HepG2 (cell line): Measurements from ENCODE around the gene PPOX. TPM values are rescaled to one million over a fixed set of nuclear protein-coding genes. Genes with fewer than 3 reads are reported as not detected.
A peak's percentile ranks its signal among the peaks of the same experiment; 100 is the strongest.

ENCODE experiments used
- AKNA ChIP-seq: sonication (generic); formaldehyde crosslinking; IDR thresholded peaks from 2 replicates; pipeline ENCODE4 v1.4.0; 2020; ENCODE audit warnings: missing genetic modification reagents, borderline replicate concordance
- BCLAF1 ChIP-seq: fragments of 450-650 bp; IDR thresholded peaks from 2 replicates; pipeline ENCODE4 v1.6.1; 2017; ENCODE audit warnings: mild to moderate bottlenecking
- FOXK2 ChIP-seq: fragments of 450-650 bp; IDR thresholded peaks from 2 replicates; pipeline ENCODE4 v1.6.1; 2016
- FOXP1 ChIP-seq, 2 experiments: fragments of 450-650 bp in 1 of 2; IDR thresholded peaks; 2 replicates each; pipeline ENCODE4 v1.6.1; 2017 to 2018; ENCODE audit warnings: antibody characterized with exemption in 1 of 2
- GFI1 ChIP-seq: sonication (generic); formaldehyde crosslinking; IDR thresholded peaks from 2 replicates; pipeline ENCODE4 v1.5.0; 2020; ENCODE audit warnings: missing genetic modification reagents, mild to moderate bottlenecking, borderline replicate concordance
- HIVEP1 ChIP-seq: sonication (generic); formaldehyde crosslinking; IDR thresholded peaks from 2 replicates; pipeline ENCODE4 v1.4.0; 2020; ENCODE audit warnings: mild to moderate bottlenecking, missing genetic modification reagents
- HOXD1 ChIP-seq: sonication (generic); formaldehyde crosslinking; IDR thresholded peaks from 2 replicates; pipeline ENCODE4 v1.5.0; 2020; ENCODE audit warnings: missing genetic modification reagents
- KDM4B ChIP-seq: sonication (generic); formaldehyde crosslinking; IDR thresholded peaks from 2 replicates; pipeline ENCODE4 v1.4.0; 2020; ENCODE audit warnings: missing genetic modification reagents
- NFKB2 ChIP-seq: sonication (generic); formaldehyde crosslinking; IDR thresholded peaks from 2 replicates; pipeline ENCODE4 v1.4.0; 2020; ENCODE audit warnings: missing genetic modification reagents, borderline replicate concordance
- RBFOX2 ChIP-seq: fragments of 200-400 bp; formaldehyde crosslinking; IDR thresholded peaks from 2 replicates; pipeline ENCODE4 v1.6.1; 2017; ENCODE audit warnings: low read depth, mild to moderate bottlenecking, low read length
- ZBTB7B ChIP-seq: sonication (generic); formaldehyde crosslinking; IDR thresholded peaks from 2 replicates; pipeline ENCODE4 v1.4.0; 2020; ENCODE audit warnings: missing genetic modification reagents
- ZFP36L2 ChIP-seq: sonication (generic); formaldehyde crosslinking; IDR thresholded peaks from 2 replicates; pipeline ENCODE4 v1.4.0; 2020; ENCODE audit warnings: missing genetic modification reagents
- ZNF235 ChIP-seq: sonication (generic); formaldehyde crosslinking; IDR thresholded peaks from 2 replicates; pipeline ENCODE4 v1.8.1; 2023; ENCODE audit warnings: mild to moderate bottlenecking, missing genetic modification reagents, borderline replicate concordance
- ZNF34 ChIP-seq: sonication (generic); formaldehyde crosslinking; IDR thresholded peaks from 2 replicates; pipeline ENCODE4 v1.4.0; 2020; ENCODE audit warnings: mild to moderate bottlenecking, missing genetic modification reagents, borderline replicate concordance
- ZNF558 ChIP-seq: sonication (generic); formaldehyde crosslinking; IDR thresholded peaks from 2 replicates; pipeline ENCODE4 v1.9.0; 2022; ENCODE audit warnings: mild to moderate bottlenecking, missing genetic modification reagents, borderline replicate concordance
- ZNF713 ChIP-seq: sonication (generic); formaldehyde crosslinking; IDR thresholded peaks from 2 replicates; pipeline ENCODE4 v1.4.0; 2020; ENCODE audit warnings: mild to moderate bottlenecking, missing genetic modification reagents
- ZNF776 ChIP-seq: sonication (generic); formaldehyde crosslinking; IDR thresholded peaks from 2 replicates; pipeline ENCODE4 v1.4.0; 2020; ENCODE audit warnings: mild to moderate bottlenecking, missing genetic modification reagents
- polyA plus RNA-seq, 8 experiments: library from polyadenylated mRNA; depleted of rRNA in 3 of 8; stranded (reverse) in 7 of 8; unstranded in 1 of 8; fragments of >200 nt; fragmentation: Illumina TruSeq in 4 of 8; extraction: Trizol in 4 of 8; gene quantifications; 2 replicates each; pipeline versions ENCODE4 v1.2.1 to v1.2.3, GENCODE V29; 2011 to 2016; ENCODE audit warnings: low read depth in 4 of 8, missing spikeins in 1 of 8, mixed read lengths in 1 of 8; ENCODE audit not compliant: insufficient read depth in 1 of 8
- total RNA-seq, 5 experiments: library from RNA; depleted of rRNA; stranded (reverse); fragments of >200 nt; fragmentation: Illumina TruSeq; extraction: Trizol; gene quantifications; 2 replicates each; pipeline ENCODE4 v1.2.3, GENCODE V29; 2016; ENCODE audit warnings: low read depth in 1 of 5
- TF ChIP-seq, protein P1 (sequence below): sonication (generic); formaldehyde crosslinking; IDR thresholded peaks from 2 replicates; pipeline ENCODE4 v1.4.0; 2020; ENCODE audit warnings: missing genetic modification reagents
- TF ChIP-seq, protein P2 (sequence below): sonication (generic); formaldehyde crosslinking; conservative IDR thresholded peaks from 2 replicates; pipeline ENCODE4 v1.8.1; 2023; ENCODE audit warnings: missing genetic modification reagents

The PPOX gene
- total and polyA plus RNA-seq, 2 of the 13 experiments (the other 11 are each of a cell fraction or from before 2014, with no cell fraction given): 15.5 to 27.7 TPM

DNA sequence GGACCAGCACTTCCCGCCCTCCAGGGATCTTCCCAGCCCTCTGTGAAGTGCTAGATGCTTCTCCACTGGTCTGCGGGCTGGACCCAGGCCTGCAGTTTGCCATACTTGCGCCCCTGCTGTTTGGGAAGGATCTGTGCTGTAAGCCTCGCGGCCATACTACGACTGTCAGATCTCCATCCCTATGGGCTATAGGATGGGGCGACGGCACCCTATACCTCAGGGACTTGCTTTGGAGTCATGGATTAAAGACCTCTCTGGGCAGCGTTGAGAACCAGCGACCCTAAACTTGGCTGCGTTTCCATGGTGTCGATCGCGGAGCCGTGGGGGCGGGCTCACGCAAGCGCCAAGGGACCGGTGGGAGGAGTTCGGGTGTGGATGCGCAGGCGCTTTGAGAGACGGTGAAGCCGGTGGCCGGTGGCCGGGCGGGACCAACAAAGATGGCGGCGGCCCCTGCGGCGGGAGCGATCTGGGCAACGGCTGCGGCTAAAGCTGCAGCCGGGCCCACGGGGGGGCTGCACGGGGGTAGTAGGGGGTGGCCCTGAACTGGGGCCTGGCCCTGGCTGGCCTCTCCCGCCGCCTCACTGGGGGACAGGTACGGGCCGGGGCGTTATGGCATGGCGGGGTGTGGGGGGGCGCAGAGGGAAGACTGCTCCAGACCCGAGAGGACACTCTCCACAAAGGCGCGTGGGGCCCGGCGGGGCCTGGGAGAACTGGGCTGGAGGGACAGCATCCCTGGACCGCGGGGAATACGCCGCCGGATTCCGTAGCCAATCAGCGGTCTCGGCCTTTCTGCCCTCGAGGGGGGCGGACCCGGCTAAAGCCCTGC, 6.9 kb upstream of the PPOX start, which contains the start of gene USP21 (continued):
- TF ChIP-seq, protein P1, sequence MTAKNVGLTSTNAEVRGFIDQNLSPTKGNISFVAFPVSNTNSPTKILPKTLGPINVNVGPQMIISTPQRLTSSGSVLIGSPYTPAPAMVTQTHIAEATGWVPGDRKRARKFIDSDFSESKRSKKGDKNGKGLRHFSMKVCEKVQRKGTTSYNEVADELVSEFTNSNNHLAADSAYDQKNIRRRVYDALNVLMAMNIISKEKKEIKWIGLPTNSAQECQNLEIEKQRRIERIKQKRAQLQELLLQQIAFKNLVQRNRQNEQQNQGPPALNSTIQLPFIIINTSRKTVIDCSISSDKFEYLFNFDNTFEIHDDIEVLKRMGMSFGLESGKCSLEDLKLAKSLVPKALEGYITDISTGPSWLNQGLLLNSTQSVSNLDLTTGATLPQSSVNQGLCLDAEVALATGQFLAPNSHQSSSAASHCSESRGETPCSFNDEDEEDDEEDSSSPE (CRISPR knock-in tag): no peak
- TF ChIP-seq FOXK2 (no peak), ZNF34 (0 out of 2 replicates have a peak, but pooled peaks have one; percentile 73), RBFOX2 (peak; percentile 94), HIVEP1 (CRISPR knock-in tag) (no peak), KDM4B (no peak), FOXP1 (IDR thresholded peaks at IDR 0.05) (no peak), FOXP1 (CRISPR knock-in tag; IDR thresholded peaks at IDR 0.05) (no peak), ZFP36L2 (CRISPR knock-in tag) (no peak), ZBTB7B (CRISPR knock-in tag) (no peak), HOXD1 (no peak), GFI1 (CRISPR knock-in tag) (no peak), ZNF558 (no peak), AKNA (CRISPR knock-in tag) (no peak), ZNF235 (CRISPR knock-in tag) (no peak), NFKB2 (CRISPR knock-in tag) (peak; percentile 40; the same call in 1 of the 2 replicates), BCLAF1 (no peak), ZNF776 (0 out of 2 replicates have a peak, but pooled peaks have one; percentile 36), ZNF713 (CRISPR knock-in tag) (no peak)
- TF ChIP-seq, protein P2, sequence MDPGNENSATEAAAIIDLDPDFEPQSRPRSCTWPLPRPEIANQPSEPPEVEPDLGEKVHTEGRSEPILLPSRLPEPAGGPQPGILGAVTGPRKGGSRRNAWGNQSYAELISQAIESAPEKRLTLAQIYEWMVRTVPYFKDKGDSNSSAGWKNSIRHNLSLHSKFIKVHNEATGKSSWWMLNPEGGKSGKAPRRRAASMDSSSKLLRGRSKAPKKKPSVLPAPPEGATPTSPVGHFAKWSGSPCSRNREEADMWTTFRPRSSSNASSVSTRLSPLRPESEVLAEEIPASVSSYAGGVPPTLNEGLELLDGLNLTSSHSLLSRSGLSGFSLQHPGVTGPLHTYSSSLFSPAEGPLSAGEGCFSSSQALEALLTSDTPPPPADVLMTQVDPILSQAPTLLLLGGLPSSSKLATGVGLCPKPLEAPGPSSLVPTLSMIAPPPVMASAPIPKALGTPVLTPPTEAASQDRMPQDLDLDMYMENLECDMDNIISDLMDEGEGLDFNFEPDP (CRISPR knock-in tag): no peak
